ENCODE measurements around the gene PSG1.
"Not testable (repeated sequence)": the region's sequence is repeated elsewhere in the genome, so short reads cannot be mapped to it uniquely, and the experiment has no call there.

PSG1 gene

DNA sequence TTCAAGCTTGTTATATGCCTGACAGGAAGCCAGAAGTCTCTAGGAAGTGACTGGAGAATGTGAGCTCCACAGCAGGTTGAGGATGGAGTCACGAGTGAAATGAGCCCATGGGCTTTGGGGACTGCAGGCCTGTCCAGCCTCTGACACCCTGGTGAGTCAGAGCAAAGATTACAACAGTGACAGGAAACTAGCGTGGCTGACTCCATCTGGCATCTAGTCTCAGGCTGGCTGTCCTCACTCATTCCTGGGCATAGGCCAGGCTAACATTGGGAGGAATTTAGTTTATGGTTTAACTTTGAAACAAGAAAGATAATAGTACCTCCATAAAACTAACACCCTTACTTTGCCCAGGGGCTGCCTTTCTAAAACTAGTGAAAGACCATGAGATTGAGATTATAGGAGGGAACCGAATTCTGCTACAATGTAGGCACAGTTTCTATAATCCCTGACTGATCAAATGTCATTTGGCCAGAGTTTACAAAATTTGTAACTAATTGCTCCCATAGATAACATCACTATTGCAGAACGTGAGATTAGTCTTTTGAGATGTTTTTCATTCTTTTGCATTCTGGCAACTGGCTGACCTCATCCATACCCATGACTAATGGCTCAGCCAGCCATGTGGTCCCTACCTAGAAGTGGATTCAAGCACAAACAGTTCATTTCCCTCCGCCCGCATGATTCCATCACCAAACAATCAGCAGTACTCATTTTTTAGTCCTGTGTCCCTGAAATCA lies 28.4 kb downstream of the PSG1 start:
- Histone ChIP-seq H3K79me2 (ENCODE audit: insufficient read depth, low read length) (no peaks in the 10 kb centered on the region), H4K20me1 (ENCODE audit: insufficient read depth, low read length) (no peaks in the 10 kb centered on the region), H3K36me3 (ENCODE audit: insufficient read depth, low read length) (no peaks in the 10 kb centered on the region), H2AFZ (ENCODE audit: low read depth, low read length) (no peak overlapping the region), H3K4me2 (ENCODE audit: insufficient read depth, low read length) (no peak overlapping the region), H3K4me3 (ENCODE audit: low read depth in 1 of 2, low read length in 2 of 2) (no peak overlapping the region), H3K27me3 (ENCODE audit: insufficient read depth, low read length, poor library complexity) (no peaks in the 10 kb centered on the region), H3K9me3 (ENCODE audit: insufficient read depth, low read length, severe bottlenecking) (no peaks in the 10 kb centered on the region), H3K9ac (ENCODE audit: low read depth, low read length) (no peak overlapping the region), H3K27ac (ENCODE audit: low read length) (no peak overlapping the region), H3K4me1 (ENCODE audit: insufficient read depth, low read length) (no peaks in the 10 kb centered on the region)
- TF ChIP-seq EZH2 (IDR thresholded peaks at IDR 0.05; ENCODE audit: borderline replicate concordance, low read depth, low read length, severe bottlenecking): no peak
- no peak for TF ChIP-seq CTCF (IDR thresholded peaks at IDR 0.05; ENCODE audit: borderline replicate concordance, extremely low read depth, low read length, poor library complexity, severe bottlenecking)
- ATAC-seq (ENCODE audit: insufficient read depth, low read depth) (no peak), DNase-seq (no peak)

- H2AFZ ChIP-seq (ENCODE audit: low read depth, low read length): no peak overlapping the region
- DNase-seq (no peak), ATAC-seq (ENCODE audit: insufficient read depth, low read depth) (no peak)
- no peak for TF ChIP-seq EZH2 (IDR thresholded peaks at IDR 0.05; ENCODE audit: borderline replicate concordance, low read depth, low read length, severe bottlenecking)
- H3K27me3 ChIP-seq (ENCODE audit: insufficient read depth, low read length, poor library complexity): no peaks in the 10 kb centered on the region
- H3K4me1 ChIP-seq (ENCODE audit: insufficient read depth, low read length): no peaks in the 10 kb centered on the region
- no peak overlapping the region for H3K27ac ChIP-seq (ENCODE audit: low read length)
- no peak overlapping the region for H3K4me2 ChIP-seq (ENCODE audit: insufficient read depth, low read length)
- H3K9me3 ChIP-seq (ENCODE audit: insufficient read depth, low read length, severe bottlenecking): no peaks in the 10 kb centered on the region
- no peak overlapping the region for H3K4me3 ChIP-seq (ENCODE audit: low read depth in 1 of 2, low read length in 2 of 2)
- H4K20me1 ChIP-seq (ENCODE audit: insufficient read depth, low read length): no peaks in the 10 kb centered on the region
- H3K9ac ChIP-seq (ENCODE audit: low read depth, low read length): no peak overlapping the region
- H3K36me3 ChIP-seq (ENCODE audit: insufficient read depth, low read length): no peaks in the 10 kb centered on the region
- H3K79me2 ChIP-seq (ENCODE audit: insufficient read depth, low read length): no peaks in the 10 kb centered on the region
These were observed 32.9 kb downstream of the PSG1 start for GRCh38 chr19:42846597-42846996.

DNA sequence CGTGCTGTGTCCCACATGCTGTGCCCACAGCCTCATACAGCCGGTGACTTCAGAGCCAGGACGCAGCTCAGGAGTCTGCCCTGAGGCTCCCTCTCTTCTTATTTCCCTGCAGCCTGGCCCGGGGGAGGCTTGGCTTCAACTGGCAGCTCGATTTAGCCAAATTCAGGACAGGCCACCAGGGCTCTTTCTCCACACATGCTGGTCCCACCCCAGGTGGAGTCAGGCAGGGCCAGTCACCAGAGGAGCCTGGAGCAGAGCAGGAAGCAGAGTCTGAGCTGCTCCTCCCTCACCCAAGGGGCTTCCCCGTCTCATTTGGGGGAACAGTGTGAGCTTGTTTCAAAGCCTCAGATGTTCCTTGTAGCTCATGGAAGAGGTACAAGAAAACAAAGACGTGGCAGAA lies 35.9 kb downstream of the PSG1 start:
- H3K4me2 ChIP-seq (ENCODE audit: insufficient read depth, low read length); H3K36me3 ChIP-seq (ENCODE audit: insufficient read depth, low read length); H3K27me3 ChIP-seq (ENCODE audit: insufficient read depth, low read length, poor library complexity); H3K9ac ChIP-seq (ENCODE audit: low read depth, low read length); H3K79me2 ChIP-seq (ENCODE audit: insufficient read depth, low read length); H3K4me3 ChIP-seq (ENCODE audit: low read depth in 1 of 2, low read length in 2 of 2); H3K9me3 ChIP-seq (ENCODE audit: insufficient read depth, low read length, severe bottlenecking); H3K4me1 ChIP-seq (ENCODE audit: insufficient read depth, low read length); ATAC-seq (ENCODE audit: insufficient read depth, low read depth); H2AFZ ChIP-seq (ENCODE audit: low read depth, low read length); H3K27ac ChIP-seq (ENCODE audit: low read length); H4K20me1 ChIP-seq (ENCODE audit: insufficient read depth, low read length); DNase-seq: not testable (repeated sequence)

DNA sequence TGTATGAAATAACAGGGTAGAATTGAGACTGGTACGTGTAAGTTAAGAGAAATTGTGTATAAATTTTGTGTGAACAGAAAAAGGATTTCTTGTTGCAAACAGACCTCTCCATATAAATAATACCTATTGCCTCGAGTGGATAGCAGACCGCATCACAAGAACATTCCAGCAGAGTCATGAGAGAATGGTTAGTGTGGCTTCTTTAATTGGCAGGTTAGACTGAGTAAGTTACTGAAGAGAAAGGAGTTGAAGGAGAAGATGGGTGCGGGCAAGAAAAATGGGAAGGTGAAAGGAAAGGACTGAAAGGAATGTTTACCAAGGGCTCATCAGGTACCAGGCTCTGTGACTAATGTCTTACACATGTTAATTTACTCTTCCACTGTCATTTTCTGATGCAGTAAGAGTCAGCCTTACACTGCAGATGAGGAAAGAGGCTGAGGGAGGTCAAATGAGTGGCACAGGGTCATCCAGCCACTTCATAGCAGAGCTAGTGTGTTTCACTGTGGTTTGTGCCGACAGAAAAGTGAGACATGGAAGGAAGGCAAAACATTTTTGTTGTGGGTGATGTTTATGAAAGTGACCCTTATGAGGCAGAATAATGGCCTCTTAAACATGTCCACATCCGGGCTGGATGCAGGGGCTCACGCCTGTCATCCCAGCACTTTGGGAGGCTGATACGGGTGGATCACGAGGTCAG lies 46.6 kb downstream of the PSG1 start:
- H3K4me2 ChIP-seq (ENCODE audit: insufficient read depth, low read length); H3K27me3 ChIP-seq (ENCODE audit: insufficient read depth, low read length, poor library complexity); H4K20me1 ChIP-seq (ENCODE audit: insufficient read depth, low read length); DNase-seq; H3K9ac ChIP-seq (ENCODE audit: low read depth, low read length); H3K4me1 ChIP-seq (ENCODE audit: insufficient read depth, low read length); ATAC-seq (ENCODE audit: insufficient read depth, low read depth); H2AFZ ChIP-seq (ENCODE audit: low read depth, low read length); H3K4me3 ChIP-seq (ENCODE audit: low read depth in 1 of 2, low read length in 2 of 2); H3K9me3 ChIP-seq (ENCODE audit: insufficient read depth, low read length, severe bottlenecking); H3K27ac ChIP-seq (ENCODE audit: low read length); H3K36me3 ChIP-seq (ENCODE audit: insufficient read depth, low read length); H3K79me2 ChIP-seq (ENCODE audit: insufficient read depth, low read length): not testable (repeated sequence)

- H3K27ac ChIP-seq (ENCODE audit: low read length); ATAC-seq (ENCODE audit: insufficient read depth, low read depth); H3K4me3 ChIP-seq (ENCODE audit: low read depth in 1 of 2, low read length in 2 of 2); H3K9ac ChIP-seq (ENCODE audit: low read depth, low read length); H2AFZ ChIP-seq (ENCODE audit: low read depth, low read length); H4K20me1 ChIP-seq (ENCODE audit: insufficient read depth, low read length); DNase-seq; H3K36me3 ChIP-seq (ENCODE audit: insufficient read depth, low read length); H3K4me2 ChIP-seq (ENCODE audit: insufficient read depth, low read length); H3K27me3 ChIP-seq (ENCODE audit: insufficient read depth, low read length, poor library complexity); H3K79me2 ChIP-seq (ENCODE audit: insufficient read depth, low read length); H3K4me1 ChIP-seq (ENCODE audit: insufficient read depth, low read length); H3K9me3 ChIP-seq (ENCODE audit: insufficient read depth, low read length, severe bottlenecking): not testable (repeated sequence)
These were observed 47.4 kb downstream of the PSG1 start for GRCh38 chr19:42832023-42832680.

Data from DND-41 (cell line).